GM12872 (cell line): ENCODE results near the gene C2orf68.

ENCODE experiments used
- CTCF ChIP-seq: IDR thresholded peaks from 3 replicates; pipeline ENCODE4 v1.5.1; 2011; ENCODE audit warnings: low read depth, mild to moderate bottlenecking, low read length, moderate library complexity; ENCODE audit not compliant: insufficient read depth

C2orf68 gene

GRCh38 chr2:85619617-85620016 is 7.8 kb upstream of the C2orf68 start:
- no peak for TF ChIP-seq CTCF

- no peak for TF ChIP-seq CTCF
Observed at GRCh38 chr2:85615413-85615728, 3.5 kb upstream of the C2orf68 start.

- no peak for TF ChIP-seq CTCF
Observed at GRCh38 chr2:85613717-85614515, 2.0 kb upstream of the C2orf68 start.

- TF ChIP-seq CTCF = no peak
Observed at GRCh38 chr2:85611217-85611704, 605 bp downstream of the C2orf68 start.

- no peak for TF ChIP-seq CTCF
Observed at GRCh38 chr2:85607268-85608215, 4.3 kb downstream of the C2orf68 start.

GRCh38 chr2:85606116-85606455 is 5.8 kb downstream of the C2orf68 start:
- TF ChIP-seq CTCF = no peak

- no peak for TF ChIP-seq CTCF
Observed at GRCh38 chr2:85605406-85606115, 6.3 kb downstream of the C2orf68 start.
